ENCODE results near the gene KRTAP5-3. TPM values are rescaled to one million over a fixed set of nuclear protein-coding genes. Genes with fewer than 3 reads are reported as not detected.
A peak's percentile ranks its signal among the peaks of the same experiment; 100 is the strongest.

Gene KRTAP5-3
- total RNA-seq, 1 experiment from 2014 or later, result not detected

DNA sequence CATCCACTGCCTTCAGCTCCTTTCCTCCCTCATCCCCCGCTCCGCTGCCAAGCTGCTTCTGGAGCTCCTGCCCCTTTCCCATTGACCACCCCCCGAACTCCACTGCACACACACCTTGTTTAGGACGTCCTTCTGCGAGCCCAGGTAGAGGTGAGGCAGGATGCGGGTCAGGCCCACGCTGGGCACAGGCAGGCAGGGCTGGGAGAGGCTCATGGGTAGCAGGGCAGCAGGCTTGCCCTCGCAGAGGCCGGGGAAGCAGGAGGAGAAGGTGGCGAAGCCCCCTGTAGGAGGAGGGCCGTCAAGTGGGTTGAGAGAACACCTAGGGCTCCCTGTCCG is 49.5 kb downstream of the KRTAP5-3 start:
- H3K27me3 ChIP-seq (ENCODE audit: insufficient read depth, low read depth), result no peaks in the 10 kb centered on the region
- no peak overlapping the region for H2AFZ ChIP-seq
- peaks cover 30% of the 10 kb centered on the region for H3K4me1 ChIP-seq (replicated peaks; ENCODE audit: insufficient read depth)
- H3K36me3 ChIP-seq (ENCODE audit: low read depth), result no peaks in the 10 kb centered on the region
- no peaks in the 10 kb centered on the region; the same call in 1 of the 2 replicates for H3F3A ChIP-seq (ENCODE audit: insufficient read depth, low read depth)
- no peaks in the 10 kb centered on the region for H4K20me1 ChIP-seq (ENCODE audit: insufficient read depth)
- no peak for TF ChIP-seq EZH2 (IDR thresholded peaks at IDR 0.05; ENCODE audit: low read depth)
- TF ChIP-seq, protein P1, sequence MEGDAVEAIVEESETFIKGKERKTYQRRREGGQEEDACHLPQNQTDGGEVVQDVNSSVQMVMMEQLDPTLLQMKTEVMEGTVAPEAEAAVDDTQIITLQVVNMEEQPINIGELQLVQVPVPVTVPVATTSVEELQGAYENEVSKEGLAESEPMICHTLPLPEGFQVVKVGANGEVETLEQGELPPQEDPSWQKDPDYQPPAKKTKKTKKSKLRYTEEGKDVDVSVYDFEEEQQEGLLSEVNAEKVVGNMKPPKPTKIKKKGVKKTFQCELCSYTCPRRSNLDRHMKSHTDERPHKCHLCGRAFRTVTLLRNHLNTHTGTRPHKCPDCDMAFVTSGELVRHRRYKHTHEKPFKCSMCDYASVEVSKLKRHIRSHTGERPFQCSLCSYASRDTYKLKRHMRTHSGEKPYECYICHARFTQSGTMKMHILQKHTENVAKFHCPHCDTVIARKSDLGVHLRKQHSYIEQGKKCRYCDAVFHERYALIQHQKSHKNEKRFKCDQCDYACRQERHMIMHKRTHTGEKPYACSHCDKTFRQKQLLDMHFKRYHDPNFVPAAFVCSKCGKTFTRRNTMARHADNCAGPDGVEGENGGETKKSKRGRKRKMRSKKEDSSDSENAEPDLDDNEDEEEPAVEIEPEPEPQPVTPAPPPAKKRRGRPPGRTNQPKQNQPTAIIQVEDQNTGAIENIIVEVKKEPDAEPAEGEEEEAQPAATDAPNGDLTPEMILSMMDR (conservative IDR thresholded peaks at IDR 0.05), result no peak
- no peak for DNase-seq
- H3K79me2 ChIP-seq (ENCODE audit: low read depth), result no peaks in the 10 kb centered on the region
- BruUV-seq (replicated peaks), result no TSS peak
- no peaks in the 10 kb centered on the region for H3K9me2 ChIP-seq (ENCODE audit: insufficient read depth)
- peak overlapping the region; percentile 73 for H3K4me2 ChIP-seq
- H3K4me3 ChIP-seq, result peak overlapping the region; percentile 50; the same call in 1 of the 2 replicates
- intact Hi-C loops (cut with micrococcal nuclease; ENCODE audit: unreplicated experiment), result no loop called here
- CTCF ChIA-PET, result interaction anchor here (0.6 kb wide), 1 partner anchor 13 kb away, joined by 11 read pairs; no protein-coding TSS in a partner anchor
- POLR2A ChIA-PET (ENCODE audit: unreplicated experiment), result no interaction called here
- H3K9me3 ChIP-seq (ENCODE audit: insufficient read depth, low read depth), result no peaks in the 10 kb centered on the region
- H3K27ac ChIP-seq, result 0 out of 2 replicates have a peak overlapping the region, but pooled peaks have one; percentile 14

DNA sequence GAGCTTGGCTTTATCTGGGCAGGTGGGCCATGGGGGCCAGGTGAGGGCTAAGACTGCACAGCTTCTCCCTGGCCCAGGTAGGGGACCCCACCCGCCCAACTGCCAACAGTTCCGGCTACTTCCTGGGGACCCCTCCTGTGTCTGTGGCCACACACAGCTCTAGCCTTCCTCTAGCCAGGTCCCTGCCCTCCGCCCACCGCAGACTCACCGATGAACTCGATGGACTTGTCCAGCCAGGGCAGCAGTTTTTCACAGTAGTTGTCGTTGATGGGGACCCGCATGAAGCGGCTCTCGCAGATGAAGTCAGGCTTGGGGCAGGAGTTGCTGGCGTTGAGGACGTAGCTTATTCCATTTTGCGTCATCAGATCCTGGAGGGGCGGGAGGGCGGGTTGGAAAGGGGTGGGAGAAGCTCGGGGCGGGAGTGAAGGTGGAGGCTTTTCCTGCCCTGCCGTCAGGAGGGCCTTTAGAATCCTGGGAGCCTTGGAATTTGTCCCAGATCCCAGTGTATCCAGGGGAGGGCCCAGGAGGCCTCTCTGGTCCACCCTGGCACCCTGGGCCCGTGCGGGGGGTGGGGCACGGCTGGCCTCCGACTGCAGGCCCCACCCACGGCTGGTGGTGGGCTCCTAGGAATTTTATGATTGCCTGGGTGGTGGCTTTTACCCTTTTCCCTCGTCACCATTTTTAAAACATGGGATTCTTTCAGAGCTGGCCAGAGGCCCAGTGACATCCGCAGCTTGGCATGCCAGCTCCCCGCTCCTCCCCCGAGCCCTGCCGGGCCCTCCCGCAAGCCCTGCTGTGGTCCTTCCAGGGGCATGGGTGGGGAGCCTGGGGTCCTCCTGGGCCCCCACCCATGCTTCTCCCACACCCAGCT is 50.1 kb downstream of the KRTAP5-3 start:
- H3K27ac ChIP-seq, result no peak overlapping the region
- H3K79me2 ChIP-seq (ENCODE audit: low read depth), result no peaks in the 10 kb centered on the region
- H3K4me3 ChIP-seq, result peak overlapping the region; percentile 50; the same call in 1 of the 2 replicates
- H3K36me3 ChIP-seq (ENCODE audit: low read depth), result no peaks in the 10 kb centered on the region
- peaks cover 30% of the 10 kb centered on the region for H3K4me1 ChIP-seq (replicated peaks; ENCODE audit: insufficient read depth)
- CTCF ChIA-PET, result interaction anchor here (0.5 to 0.6 kb wide), 2 partner anchors 10 to 12 kb away, joined by 3 to 11 read pairs; no protein-coding TSS in a partner anchor
- intact Hi-C loops (cut with micrococcal nuclease; ENCODE audit: unreplicated experiment), result no loop called here
- no peaks in the 10 kb centered on the region for H3K27me3 ChIP-seq (ENCODE audit: insufficient read depth, low read depth)
- POLR2A ChIA-PET (ENCODE audit: unreplicated experiment), result no interaction called here
- H3K4me2 ChIP-seq, result peak overlapping the region; percentile 73
- no peak overlapping the region for H2AFZ ChIP-seq
- H4K20me1 ChIP-seq (ENCODE audit: insufficient read depth), result no peaks in the 10 kb centered on the region
- H3K9me2 ChIP-seq (ENCODE audit: insufficient read depth), result no peaks in the 10 kb centered on the region
- H3K9me3 ChIP-seq (ENCODE audit: insufficient read depth, low read depth), result no peaks in the 10 kb centered on the region
- DNase-seq, result peak; percentile 46 to 59
- TF ChIP-seq, protein P1 (conservative IDR thresholded peaks at IDR 0.05), result no peak
- TF ChIP-seq EZH2 (IDR thresholded peaks at IDR 0.05; ENCODE audit: low read depth), result no peak
- H3F3A ChIP-seq (ENCODE audit: insufficient read depth, low read depth), result no peaks in the 10 kb centered on the region; the same call in 1 of the 2 replicates
- no TSS peak for BruUV-seq (replicated peaks)

Other genes starting within 250 kb of the KRTAP5-3 start
- gene BRSK2, start 218.5 kb downstream of the KRTAP5-3 start, total RNA-seq (2021), result 2.7 and 2.9 TPM in 2 replicates
- 19.1 and 21.8 TPM in 2 replicates for gene MOB2, start 121.7 kb downstream of the KRTAP5-3 start, total RNA-seq (2021)
- gene DUSP8, start 36.2 kb downstream of the KRTAP5-3 start, total RNA-seq (2021), result 2.6 and 4.2 TPM in 2 replicates
- gene KRTAP5-1, start 23.2 kb downstream of the KRTAP5-3 start, total RNA-seq (2021), result not detected in 2 replicates
- gene KRTAP5-2, start 10.2 kb downstream of the KRTAP5-3 start, total RNA-seq (2021), result not detected in 2 replicates
- not detected in 2 replicates for gene KRTAP5-4, start 13.7 kb upstream of the KRTAP5-3 start, total RNA-seq (2021)
- not detected in 2 replicates for gene KRTAP5-5, start 21.3 kb upstream of the KRTAP5-3 start, total RNA-seq (2021)
- not detected in 2 replicates for gene KRTAP5-6, start 88.7 kb upstream of the KRTAP5-3 start, total RNA-seq (2021)
- 4.2 and 5.5 TPM in 2 replicates for gene IFITM10, start 142.1 kb upstream of the KRTAP5-3 start, total RNA-seq (2021)
- gene CTSD, start 155.5 kb upstream of the KRTAP5-3 start, total RNA-seq (2021), result 735 and 993 TPM in 2 replicates
- gene SYT8, start 226.5 kb upstream of the KRTAP5-3 start, total RNA-seq (2021), result 8.9 and 12.1 TPM in 2 replicates
- 4.9 and 7.8 TPM in 2 replicates for gene TNNI2, start 230.5 kb upstream of the KRTAP5-3 start, total RNA-seq (2021)
- 2.5 and 2.6 TPM in 2 replicates for gene LSP1, start 244.6 kb upstream of the KRTAP5-3 start, total RNA-seq (2021)

Data from PC-9 (cell line).